ENCODE data around the gene FAP.

GRCh38 chr2:162143969-162144368 is 99.3 kb downstream of the FAP start:
- TF ChIP-seq CTCF (tag by site-specific recombination; IDR thresholded peaks at IDR 0.05), result no peak
- TF ChIP-seq ZFHX2 (tag by site-specific recombination; conservative IDR thresholded peaks at IDR 0.05), result no peak
- TF ChIP-seq TCF7L2 (IDR thresholded peaks at IDR 0.05; ENCODE audit: borderline replicate concordance, low read depth, low read length), result no peak
- no peak for TF ChIP-seq ZNF24 (tag by site-specific recombination; IDR thresholded peaks at IDR 0.05)
- TF ChIP-seq ZBTB21 (tag by site-specific recombination; IDR thresholded peaks at IDR 0.05), result no peak

Measured in HEK293 (cell line).